Gastrocnemius medialis (tissue), 4 donors: Measurements from ENCODE around the gene PAPPA.

Experiments
- CTCF ChIP-seq, 5 experiments: fragments of 450-650 bp in 3 of 5; fragments of 200-600 bp in 2 of 5; sonication (generic) in 2 of 5; IDR thresholded peaks in 4 of 5; conservative IDR thresholded peaks in 1 of 5; 1 replicate in 4 of 5; 2 replicates in 1 of 5; pipeline ENCODE4 v1.5.1; 2016 to 2019; ENCODE audit warnings: antibody characterized with exemption in 5 of 5, mild to moderate bottlenecking in 3 of 5, moderate library complexity in 3 of 5
- POLR2A ChIP-seq, 2 donors: fragments of 450-650 bp; IDR thresholded peaks; one replicate each; pipeline ENCODE4 v1.6.1; 2017; ENCODE audit warnings: antibody characterized with exemption in 2 of 2, mild to moderate bottlenecking in 2 of 2, moderate library complexity in 2 of 2

GRCh38 chr9:116362493-116362892 lies 208.9 kb downstream of the PAPPA start:
- TF ChIP-seq CTCF (IDR thresholded peaks at IDR 0.05 in 4 of 5, conservative IDR thresholded peaks at IDR 0.05 in 1 of 5) (no peak), POLR2A (IDR thresholded peaks at IDR 0.05) (no peak)
